ENCODE data around the gene KCNJ15. TPM values are rescaled to one million over a fixed set of nuclear protein-coding genes. Genes with fewer than 3 reads are reported as not detected.

KCNJ15 gene
- total and polyA plus RNA-seq, 2 of the 13 experiments (the other 11 are each of a cell fraction or from before 2014, with no cell fraction given) = not detected

GRCh38 chr21:38310646-38311485 lies 54.1 kb downstream of the KCNJ15 start:
- ATAC-seq (no peak), FAIRE-seq (no peak), DNase-seq (ENCODE audit: low spot score) (no peak)
- Histone ChIP-seq H3K9ac (ENCODE audit: insufficient read depth, low read depth, low read length) (no peak overlapping the region), H3K4me2 (ENCODE audit: low read depth, low read length) (no peak overlapping the region), H3K36me3 (replicated peaks in 1 of 2; ENCODE audit: control insufficient read depth in 1 of 2, insufficient read depth in 2 of 2, low read length in 2 of 2) (no peaks in the 10 kb centered on the region), H3K79me2 (ENCODE audit: insufficient read depth, low read length) (no peaks in the 10 kb centered on the region), H4K20me1 (ENCODE audit: insufficient read depth, low read length) (no peaks in the 10 kb centered on the region), H3K9me3 (ENCODE audit: low read length) (no peaks in the 10 kb centered on the region), H3K4me3 (replicated peaks in 1 of 3; ENCODE audit: insufficient read depth in 1 of 3, low read depth in 2 of 3, low read length in 3 of 3) (no peak overlapping the region), H2AFZ (ENCODE audit: low read length) (no peak overlapping the region), H3K27ac (ENCODE audit: extremely low read length, insufficient read depth, low read length) (no peak overlapping the region), H3K27me3 (ENCODE audit: control insufficient read depth in 1 of 2, insufficient read depth in 2 of 2, low read length in 2 of 2) (no peaks in the 10 kb centered on the region), H3K4me1 (ENCODE audit: insufficient read depth, low read length) (no peaks in the 10 kb centered on the region; the same call in 1 of the 2 replicates)
- TF ChIP-seq CEBPB (IDR thresholded peaks at IDR 0.05; ENCODE audit: borderline replicate concordance, low read depth, low read length) (peak; percentile 52; the same call in 1 of the 2 replicates), ATF7 (IDR thresholded peaks at IDR 0.05) (peak; percentile 46; the same call in 1 of the 2 replicates), ATF7 (CRISPR knock-in tag; IDR thresholded peaks at IDR 0.05) (no peak), SMARCE1 (IDR thresholded peaks at IDR 0.05; ENCODE audit: borderline replicate concordance) (no peak)
- WGBS (ENCODE audit: low lambda C conversion rate) = 53% methylated on average over 8 of the region's 9 CpGs
- intact Hi-C loops (cut with micrococcal nuclease; ENCODE audit: unreplicated experiment) = no loop called here
- CTCF ChIA-PET (ENCODE audit: low intra/inter-chr PET ratio, low total read pairs) = no interaction called here
- POLR2A ChIA-PET = no interaction called here
- no TSS peak for BruUV-seq (replicated peaks)
- in situ Hi-C loops (cut with HindIII; ENCODE audit: extremely low pct_ligation_motif_present, low pct_unique_long_range_greater_than_20kb) = no loop called here

GRCh38 chr21:38311765-38312164 lies 55.0 kb downstream of the KCNJ15 start:
- ChIA-PET CTCF (ENCODE audit: low intra/inter-chr PET ratio, low total read pairs) (no interaction called here), POLR2A (no interaction called here)
- H4K20me1 ChIP-seq (ENCODE audit: insufficient read depth, low read length) = no peaks in the 10 kb centered on the region
- H3K9me3 ChIP-seq (ENCODE audit: low read length) = no peaks in the 10 kb centered on the region
- no peak overlapping the region for H2AFZ ChIP-seq (ENCODE audit: low read length)
- BruUV-seq (replicated peaks) = no TSS peak
- H3K27me3 ChIP-seq (ENCODE audit: control insufficient read depth in 1 of 2, insufficient read depth in 2 of 2, low read length in 2 of 2) = no peaks in the 10 kb centered on the region
- no peaks in the 10 kb centered on the region for H3K36me3 ChIP-seq (replicated peaks in 1 of 2; ENCODE audit: control insufficient read depth in 1 of 2, insufficient read depth in 2 of 2, low read length in 2 of 2)
- H3K4me2 ChIP-seq (ENCODE audit: low read depth, low read length) = no peak overlapping the region
- no peaks in the 10 kb centered on the region; the same call in 1 of the 2 replicates for H3K4me1 ChIP-seq (ENCODE audit: insufficient read depth, low read length)
- in situ Hi-C loops (cut with HindIII; ENCODE audit: extremely low pct_ligation_motif_present, low pct_unique_long_range_greater_than_20kb) (no loop called here), intact Hi-C loops (cut with micrococcal nuclease; ENCODE audit: unreplicated experiment) (no loop called here)
- FAIRE-seq (no peak), ATAC-seq (no peak), DNase-seq (ENCODE audit: low spot score) (no peak)
- no peak overlapping the region for H3K9ac ChIP-seq (ENCODE audit: insufficient read depth, low read depth, low read length)
- 19% methylated on average over 4 of the region's 6 CpGs for WGBS (ENCODE audit: low lambda C conversion rate)
- H3K4me3 ChIP-seq (replicated peaks in 1 of 3; ENCODE audit: insufficient read depth in 1 of 3, low read depth in 2 of 3, low read length in 3 of 3) = no peak overlapping the region
- no peak overlapping the region for H3K27ac ChIP-seq (ENCODE audit: extremely low read length, insufficient read depth, low read length)
- no peaks in the 10 kb centered on the region for H3K79me2 ChIP-seq (ENCODE audit: insufficient read depth, low read length)
- TF ChIP-seq ZNF326 (CRISPR knock-in tag; IDR thresholded peaks at IDR 0.05; ENCODE audit: borderline replicate concordance) = no peak
- no peak for TF ChIP-seq NCOA2 (CRISPR knock-in tag; IDR thresholded peaks at IDR 0.05)
- TF ChIP-seq ZNF589 (CRISPR knock-in tag; conservative IDR thresholded peaks at IDR 0.05) = no peak
- TF ChIP-seq ZMYM4 (CRISPR knock-in tag; IDR thresholded peaks at IDR 0.05) = no peak
- TF ChIP-seq MYNN (CRISPR knock-in tag; IDR thresholded peaks at IDR 0.05; ENCODE audit: low read depth) = no peak
